ENCODE results near the gene RNF187.

The RNF187 gene

GRCh38 chr1:228487336-228488124 lies at the start of gene RNF187:
Gene RNF187 (plus strand): TSS chr1:228487382.
- DNase-seq, result no peak

- no peak for DNase-seq
Observed at GRCh38 chr1:228437424-228437962, 49.7 kb upstream of the RNF187 start.

GRCh38 chr1:228438266-228438665 lies 48.9 kb upstream of the RNF187 start:
- no peak for DNase-seq

GRCh38 chr1:228440761-228441500 lies 46.3 kb upstream of the RNF187 start:
- no peak for DNase-seq

GRCh38 chr1:228443395-228443794 lies 43.8 kb upstream of the RNF187 start:
- DNase-seq, result no peak

- DNase-seq, result no peak
Observed at GRCh38 chr1:228445490-228445842, 41.7 kb upstream of the RNF187 start.

GRCh38 chr1:228445843-228446650 lies 41.1 kb upstream of the RNF187 start:
- DNase-seq, result no peak

GRCh38 chr1:228446852-228447251 lies 40.3 kb upstream of the RNF187 start:
- DNase-seq, result no peak

- no peak for DNase-seq
Observed at GRCh38 chr1:228448372-228448771, 38.8 kb upstream of the RNF187 start.

- DNase-seq, result no peak
Observed at GRCh38 chr1:228450200-228450599, 37.0 kb upstream of the RNF187 start.

GRCh38 chr1:228452194-228453021 lies 34.8 kb upstream of the RNF187 start:
- DNase-seq, result no peak

GRCh38 chr1:228453022-228453560 lies 34.1 kb upstream of the RNF187 start:
- DNase-seq, result no peak

GRCh38 chr1:228453614-228454013 lies 33.6 kb upstream of the RNF187 start:
- DNase-seq, result no peak

GRCh38 chr1:228454238-228454637 lies 32.9 kb upstream of the RNF187 start:
- no peak for DNase-seq

GRCh38 chr1:228455715-228456114 lies 31.5 kb upstream of the RNF187 start:
- DNase-seq, result no peak

GRCh38 chr1:228456252-228457016 lies 30.7 kb upstream of the RNF187 start:
- DNase-seq, result no peak

GRCh38 chr1:228457017-228457395 lies 30.2 kb upstream of the RNF187 start:
- DNase-seq, result no peak

- DNase-seq, result peak; percentile 89
Observed at GRCh38 chr1:228457396-228458176, 29.6 kb upstream of the RNF187 start.

GRCh38 chr1:228459091-228459993 lies 27.8 kb upstream of the RNF187 start:
- DNase-seq, result no peak

Data from NCI-H1105 (cell line).